HG03565 (cell line): ENCODE data around the gene DNAH17.
"Not testable (repeated sequence)": the region's sequence is repeated elsewhere in the genome, so short reads cannot be mapped to it uniquely, and the experiment has no call there.

Source experiments
- ATAC-seq: cut with Tn5 transposase; IDR thresholded peaks from one replicate; pipeline ENCODE4 v1.9.1; 2021; ENCODE audit warnings: mild to moderate bottlenecking, moderate library complexity; ENCODE audit not compliant: unreplicated experiment

Gene DNAH17

GRCh38 chr17:78526231-78527025 is 50.8 kb downstream of the DNAH17 start:
- ATAC-seq: no peak

- no peak for ATAC-seq
Measured at GRCh38 chr17:78525511-78526160, 51.6 kb downstream of the DNAH17 start.

- no peak for ATAC-seq
Measured at GRCh38 chr17:78524870-78525510, 52.2 kb downstream of the DNAH17 start.

GRCh38 chr17:78523934-78524655 is 53.1 kb downstream of the DNAH17 start:
- ATAC-seq: no peak

GRCh38 chr17:78522031-78522809 is 55.0 kb downstream of the DNAH17 start:
- ATAC-seq: no peak

- ATAC-seq: no peak
Measured at GRCh38 chr17:78517421-78517820, 59.8 kb downstream of the DNAH17 start.

- ATAC-seq: no peak
Measured at GRCh38 chr17:78515480-78515879, 61.7 kb downstream of the DNAH17 start.

GRCh38 chr17:78514521-78514920 is 62.7 kb downstream of the DNAH17 start:
- no peak for ATAC-seq

- no peak for ATAC-seq
Measured at GRCh38 chr17:78512976-78513375, 64.2 kb downstream of the DNAH17 start.

- no peak for ATAC-seq
Measured at GRCh38 chr17:78510141-78511075, 66.8 kb downstream of the DNAH17 start.

- ATAC-seq: no peak
Measured at GRCh38 chr17:78507526-78507925, 69.7 kb downstream of the DNAH17 start.

GRCh38 chr17:78506454-78507309 is 70.5 kb downstream of the DNAH17 start:
- no peak for ATAC-seq

- ATAC-seq: no peak
Measured at GRCh38 chr17:78504156-78504925, 72.9 kb downstream of the DNAH17 start.

GRCh38 chr17:78503388-78503787 is 73.8 kb downstream of the DNAH17 start:
- ATAC-seq: not testable (repeated sequence)

GRCh38 chr17:78502611-78503148 is 74.5 kb downstream of the DNAH17 start:
- no peak for ATAC-seq

- no peak for ATAC-seq
Measured at GRCh38 chr17:78501241-78502036, 75.8 kb downstream of the DNAH17 start.

GRCh38 chr17:78500806-78501205 is 76.4 kb downstream of the DNAH17 start:
- ATAC-seq: no peak
